NB4 (cell line): ENCODE data around the gene LANCL1.

Experiments used
- POLR2A ChIP-seq: IDR thresholded peaks from 2 replicates; pipeline ENCODE4 v1.6.1; 2011; ENCODE audit warnings: mild to moderate bottlenecking; ENCODE audit not compliant: insufficient read length; ENCODE audit errors: extremely low read depth
- TF ChIP-seq, protein P1 (sequence below): IDR thresholded peaks from one replicate; pipeline ENCODE4 v1.5.1; 2012; ENCODE audit warnings: low read depth, low read length

DNA sequence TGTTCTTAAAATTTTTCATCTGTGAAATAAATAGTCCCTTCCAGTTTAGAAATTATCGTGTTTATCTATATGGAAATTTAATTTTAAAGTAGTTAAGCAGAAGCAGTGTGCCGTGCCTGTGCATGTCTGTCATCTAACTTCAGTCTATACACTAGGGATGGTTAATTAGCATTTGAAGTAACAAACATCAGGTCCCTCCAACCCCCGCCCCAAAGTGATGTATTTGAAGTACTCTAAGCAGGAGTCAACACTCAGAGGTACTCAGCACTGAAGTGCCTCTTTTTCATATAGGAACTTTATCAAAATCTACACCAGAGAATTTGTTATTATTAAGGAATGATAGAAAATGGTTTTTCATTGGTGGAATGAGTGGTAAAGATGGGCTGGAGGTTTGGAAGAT lies 33.0 kb downstream of the LANCL1 start:
- TF ChIP-seq, protein P1, sequence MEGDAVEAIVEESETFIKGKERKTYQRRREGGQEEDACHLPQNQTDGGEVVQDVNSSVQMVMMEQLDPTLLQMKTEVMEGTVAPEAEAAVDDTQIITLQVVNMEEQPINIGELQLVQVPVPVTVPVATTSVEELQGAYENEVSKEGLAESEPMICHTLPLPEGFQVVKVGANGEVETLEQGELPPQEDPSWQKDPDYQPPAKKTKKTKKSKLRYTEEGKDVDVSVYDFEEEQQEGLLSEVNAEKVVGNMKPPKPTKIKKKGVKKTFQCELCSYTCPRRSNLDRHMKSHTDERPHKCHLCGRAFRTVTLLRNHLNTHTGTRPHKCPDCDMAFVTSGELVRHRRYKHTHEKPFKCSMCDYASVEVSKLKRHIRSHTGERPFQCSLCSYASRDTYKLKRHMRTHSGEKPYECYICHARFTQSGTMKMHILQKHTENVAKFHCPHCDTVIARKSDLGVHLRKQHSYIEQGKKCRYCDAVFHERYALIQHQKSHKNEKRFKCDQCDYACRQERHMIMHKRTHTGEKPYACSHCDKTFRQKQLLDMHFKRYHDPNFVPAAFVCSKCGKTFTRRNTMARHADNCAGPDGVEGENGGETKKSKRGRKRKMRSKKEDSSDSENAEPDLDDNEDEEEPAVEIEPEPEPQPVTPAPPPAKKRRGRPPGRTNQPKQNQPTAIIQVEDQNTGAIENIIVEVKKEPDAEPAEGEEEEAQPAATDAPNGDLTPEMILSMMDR: no peak
- TF ChIP-seq POLR2A: no peak
